Measurements from ENCODE around the gene HSD17B7.

GRCh38 chr1:162823231-162823630, 32.7 kb downstream of the HSD17B7 start:
- TF ChIP-seq CTCF (IDR thresholded peaks at IDR 0.05), result no peak
- no peak for TF ChIP-seq POLR2A (IDR thresholded peaks at IDR 0.05)

All from gastroesophageal sphincter (tissue), 3 donors.